ENCODE data around the gene OTUB1.

OTUB1 gene

DNA sequence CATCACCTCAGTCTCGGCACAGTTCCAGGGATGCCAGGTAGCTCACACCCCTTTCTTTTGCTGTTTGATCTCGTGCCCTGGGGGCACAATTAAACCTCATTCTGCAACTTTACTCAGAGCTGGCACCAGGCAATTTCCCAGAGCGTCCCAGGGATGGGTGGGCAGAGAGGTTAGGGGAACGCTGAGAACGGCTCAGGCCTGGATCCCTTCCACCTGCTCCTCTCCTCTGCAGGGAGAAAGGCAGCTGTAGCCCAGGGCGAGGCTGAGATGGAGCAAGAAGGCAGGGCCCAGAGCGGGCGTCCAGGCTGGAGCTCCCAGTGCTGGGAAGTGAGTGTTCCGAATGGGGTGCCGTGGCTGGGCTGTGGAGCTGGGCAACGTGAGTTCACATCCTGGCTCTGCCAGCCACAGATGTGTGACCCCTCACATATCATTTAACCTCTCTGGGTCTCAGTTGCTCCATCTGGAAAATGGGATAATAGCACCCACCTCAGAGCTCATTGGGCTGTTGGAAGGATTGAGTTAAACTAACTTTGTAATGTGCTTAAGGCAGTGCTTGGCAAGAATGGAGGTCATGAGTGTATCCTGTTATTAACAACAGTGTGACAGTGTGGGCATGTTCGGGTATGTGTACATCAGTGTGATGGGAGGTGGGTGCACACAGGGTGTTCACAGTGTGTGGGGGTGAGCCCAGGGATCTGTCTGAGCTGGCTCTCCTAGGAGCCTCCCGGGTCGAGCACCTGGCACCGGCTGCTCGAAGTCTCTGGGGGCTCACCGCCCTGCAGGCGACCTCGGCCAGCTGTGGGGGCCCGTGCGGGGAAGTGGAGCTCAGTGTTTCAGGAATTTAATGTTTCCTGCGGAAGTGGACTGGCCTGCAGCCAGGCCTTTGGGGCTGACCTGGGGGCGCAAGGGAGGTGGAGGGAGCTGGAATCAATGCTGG lies 15.5 kb downstream of the OTUB1 start:
- no peak overlapping the region for H2AFZ ChIP-seq (ENCODE audit: low read depth, low read length)
- peak overlapping the region in 1 of 2 experiments; percentile 58 for H3K18ac ChIP-seq (ENCODE audit: low read depth in 1 of 2, low read length in 2 of 2)
- peaks cover 4% of the 10 kb centered on the region for H3K79me1 ChIP-seq (replicated peaks; ENCODE audit: low read length, poor library complexity, severe bottlenecking)
- peaks cover 4 to 9% of the 10 kb centered on the region in 2 experiments for H3K27me3 ChIP-seq (ENCODE audit: control insufficient read depth in 1 of 2, insufficient read depth in 1 of 2, low read length in 2 of 2)
- peak overlapping the region; percentile 3 for H3K9ac ChIP-seq (ENCODE audit: low read length)
- no peak overlapping the region for H3K23ac ChIP-seq (ENCODE audit: low read length in 2 of 2)
- peaks cover 15 to 28% of the 10 kb centered on the region in 2 experiments for H3K36me3 ChIP-seq (ENCODE audit: control insufficient read depth in 1 of 2, insufficient read depth in 2 of 2, low read depth in 1 of 2, low read length in 2 of 2)
- no peak overlapping the region for H3K27ac ChIP-seq (ENCODE audit: low read length, poor library complexity, severe bottlenecking)
- H3K14ac ChIP-seq (ENCODE audit: low read length in 2 of 2) = no peak overlapping the region
- H2BK12ac ChIP-seq (ENCODE audit: low read length in 2 of 2) = no peak overlapping the region
- peak overlapping the region in 1 of 2 experiments; percentile 70 for H3K4me3 ChIP-seq (ENCODE audit: insufficient read depth in 1 of 2, low read depth in 1 of 2, low read length in 2 of 2)
- no peaks in the 10 kb centered on the region for H3K9me3 ChIP-seq (ENCODE audit: control insufficient read depth, low read length)
- H4K8ac ChIP-seq (ENCODE audit: low read length) = no peak overlapping the region
- no peak overlapping the region for H3K4ac ChIP-seq (ENCODE audit: low read depth in 1 of 2, low read length in 2 of 2)
- peak; percentile 31 for DNase-seq
- H2BK120ac ChIP-seq (ENCODE audit: low read depth, low read length) = peak overlapping the region; percentile 62
- H3K4me1 ChIP-seq (ENCODE audit: control insufficient read depth, insufficient read depth, low read depth, low read length) = peaks cover 56% of the 10 kb centered on the region
- H2AK5ac ChIP-seq (ENCODE audit: low read length, severe bottlenecking) = peak overlapping the region; percentile 13
- no peak overlapping the region for H2BK15ac ChIP-seq (ENCODE audit: low read depth, poor library complexity, severe bottlenecking)
- H2BK5ac ChIP-seq (ENCODE audit: low read depth, low read length, poor library complexity, severe bottlenecking) = no peak overlapping the region
- H4K91ac ChIP-seq (ENCODE audit: low read length) = peak overlapping the region; percentile 18
- no peak overlapping the region for H3K4me2 ChIP-seq (ENCODE audit: low read length, poor library complexity, severe bottlenecking)
- WGBS = 45% methylated on average over 22 of the region's 23 CpGs

- Histone ChIP-seq H4K91ac (ENCODE audit: low read length) (peak overlapping the region; percentile 75), H2BK120ac (ENCODE audit: low read depth, low read length) (no peak overlapping the region), H3K4me1 (ENCODE audit: control insufficient read depth, insufficient read depth, low read depth, low read length) (peaks cover 62% of the 10 kb centered on the region), H3K27ac (ENCODE audit: low read length, poor library complexity, severe bottlenecking) (peak overlapping the region; percentile 29), H3K4me3 (ENCODE audit: insufficient read depth in 1 of 2, low read depth in 1 of 2, low read length in 2 of 2) (no peak overlapping the region), H3K4me2 (ENCODE audit: low read length, poor library complexity, severe bottlenecking) (no peak overlapping the region), H3K79me1 (replicated peaks; ENCODE audit: low read length, poor library complexity, severe bottlenecking) (no peaks in the 10 kb centered on the region), H2AK5ac (ENCODE audit: low read length, severe bottlenecking) (peak overlapping the region; percentile 34), H3K23ac (ENCODE audit: low read length in 2 of 2) (no peak overlapping the region), H2BK12ac (ENCODE audit: low read length in 2 of 2) (peak overlapping the region in 1 of 2 experiments; percentile 71), H3K18ac (ENCODE audit: low read depth in 1 of 2, low read length in 2 of 2) (peak overlapping the region in 1 of 2 experiments; percentile 68), H3K14ac (ENCODE audit: low read length in 2 of 2) (no peak overlapping the region), H3K9me3 (ENCODE audit: control insufficient read depth, low read length) (no peaks in the 10 kb centered on the region), H2BK15ac (ENCODE audit: low read depth, poor library complexity, severe bottlenecking) (peak overlapping the region; percentile 36), H3K36me3 (ENCODE audit: control insufficient read depth in 1 of 2, insufficient read depth in 2 of 2, low read depth in 1 of 2, low read length in 2 of 2) (peaks cover 0 to 6% of the 10 kb centered on the region in 2 experiments), H2BK5ac (ENCODE audit: low read depth, low read length, poor library complexity, severe bottlenecking) (no peak overlapping the region), H2AFZ (ENCODE audit: low read depth, low read length) (no peak overlapping the region), H3K9ac (ENCODE audit: low read length) (no peak overlapping the region), H3K27me3 (ENCODE audit: control insufficient read depth in 1 of 2, insufficient read depth in 1 of 2, low read length in 2 of 2) (peaks cover 5 to 9% of the 10 kb centered on the region in 2 experiments), H4K8ac (ENCODE audit: low read length) (peak overlapping the region; percentile 58), H3K4ac (ENCODE audit: low read depth in 1 of 2, low read length in 2 of 2) (no peak overlapping the region)
- 75% methylated on average over 21 of the region's 23 CpGs for WGBS
- peak; percentile 22 for DNase-seq
Measured at GRCh38 chr11:64003807-64004589, 17.8 kb downstream of the OTUB1 start.

DNA sequence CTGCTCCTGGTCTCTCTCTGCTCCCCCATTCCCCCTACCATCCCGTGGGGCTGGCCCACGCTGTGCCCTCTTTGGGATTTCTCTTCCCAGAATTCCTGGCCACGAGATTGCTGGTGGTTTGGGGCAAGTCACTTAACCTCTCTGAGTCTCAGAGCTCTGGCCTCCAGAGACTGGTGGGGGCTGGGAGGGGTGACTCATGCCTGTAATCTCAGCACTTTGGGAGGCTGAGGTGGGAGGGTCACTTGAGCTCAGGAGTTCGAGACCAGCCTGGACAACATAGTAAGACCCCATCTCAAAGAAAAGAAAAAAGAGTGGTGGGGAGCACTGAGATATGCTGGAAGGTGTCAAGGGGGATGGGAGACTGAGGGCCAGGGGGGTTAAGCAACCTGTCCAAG lies 18.3 kb downstream of the OTUB1 start:
- Histone ChIP-seq H4K8ac (ENCODE audit: low read length) (no peak overlapping the region), H2BK5ac (ENCODE audit: low read depth, low read length, poor library complexity, severe bottlenecking) (no peak overlapping the region), H2BK12ac (ENCODE audit: low read length in 2 of 2) (no peak overlapping the region), H3K27me3 (ENCODE audit: control insufficient read depth in 1 of 2, insufficient read depth in 1 of 2, low read length in 2 of 2) (peaks cover 5 to 9% of the 10 kb centered on the region in 2 experiments), H3K23ac (ENCODE audit: low read length in 2 of 2) (no peak overlapping the region), H3K14ac (ENCODE audit: low read length in 2 of 2) (no peak overlapping the region), H2AK5ac (ENCODE audit: low read length, severe bottlenecking) (no peak overlapping the region), H2AFZ (ENCODE audit: low read depth, low read length) (no peak overlapping the region), H3K4ac (ENCODE audit: low read depth in 1 of 2, low read length in 2 of 2) (no peak overlapping the region), H3K4me2 (ENCODE audit: low read length, poor library complexity, severe bottlenecking) (no peak overlapping the region), H3K4me3 (ENCODE audit: insufficient read depth in 1 of 2, low read depth in 1 of 2, low read length in 2 of 2) (no peak overlapping the region), H3K36me3 (ENCODE audit: control insufficient read depth in 1 of 2, insufficient read depth in 2 of 2, low read depth in 1 of 2, low read length in 2 of 2) (peaks cover 0 to 3% of the 10 kb centered on the region in 2 experiments), H3K18ac (ENCODE audit: low read depth in 1 of 2, low read length in 2 of 2) (peak overlapping the region in 1 of 2 experiments; percentile 25), H4K91ac (ENCODE audit: low read length) (no peak overlapping the region), H2BK120ac (ENCODE audit: low read depth, low read length) (no peak overlapping the region), H3K79me1 (replicated peaks; ENCODE audit: low read length, poor library complexity, severe bottlenecking) (no peaks in the 10 kb centered on the region), H3K9me3 (ENCODE audit: control insufficient read depth, low read length) (no peaks in the 10 kb centered on the region), H2BK15ac (ENCODE audit: low read depth, poor library complexity, severe bottlenecking) (no peak overlapping the region), H3K9ac (ENCODE audit: low read length) (no peak overlapping the region), H3K4me1 (ENCODE audit: control insufficient read depth, insufficient read depth, low read depth, low read length) (peaks cover 57% of the 10 kb centered on the region), H3K27ac (ENCODE audit: low read length, poor library complexity, severe bottlenecking) (no peak overlapping the region)
- DNase-seq = peak; percentile 27
- WGBS = 75% methylated on average over 4 of the region's 4 CpGs

DNA sequence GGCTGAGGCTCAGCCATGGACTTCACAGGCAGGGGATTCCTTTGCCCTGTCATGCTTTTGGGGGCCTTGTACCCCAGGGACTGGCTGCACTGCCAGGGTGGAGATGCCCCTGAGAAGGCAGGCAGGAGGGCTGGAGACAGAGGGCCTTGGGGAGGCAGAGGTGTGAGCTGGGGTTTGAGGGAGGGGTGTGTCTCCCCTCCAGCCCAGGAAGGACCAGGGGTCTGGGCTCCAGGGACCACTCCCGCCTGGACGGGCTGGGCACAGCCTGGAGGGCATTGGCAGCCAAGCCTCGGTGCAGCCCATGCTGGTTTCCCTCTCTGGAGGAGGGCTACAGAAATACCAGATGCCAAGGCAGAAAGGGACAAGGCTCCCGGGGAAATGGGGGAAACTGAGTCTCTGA lies 19.5 kb downstream of the OTUB1 start:
- no peak overlapping the region for H4K8ac ChIP-seq (ENCODE audit: low read length)

More for the DNA sequence above, 19.5 kb downstream of the OTUB1 start:
- H2AK5ac ChIP-seq (ENCODE audit: low read length, severe bottlenecking) = no peak overlapping the region
- no peak for DNase-seq
- H3K4me2 ChIP-seq (ENCODE audit: low read length, poor library complexity, severe bottlenecking) = no peak overlapping the region
- no peak overlapping the region for H2AFZ ChIP-seq (ENCODE audit: low read depth, low read length)
- peaks cover 5 to 9% of the 10 kb centered on the region in 2 experiments for H3K27me3 ChIP-seq (ENCODE audit: control insufficient read depth in 1 of 2, insufficient read depth in 1 of 2, low read length in 2 of 2)
- H2BK120ac ChIP-seq (ENCODE audit: low read depth, low read length) = no peak overlapping the region
- no peaks in the 10 kb centered on the region for H3K9me3 ChIP-seq (ENCODE audit: control insufficient read depth, low read length)
- no peak overlapping the region for H3K4ac ChIP-seq (ENCODE audit: low read depth in 1 of 2, low read length in 2 of 2)
- no peak overlapping the region for H2BK12ac ChIP-seq (ENCODE audit: low read length in 2 of 2)
- H3K4me1 ChIP-seq (ENCODE audit: control insufficient read depth, insufficient read depth, low read depth, low read length) = peaks cover 47% of the 10 kb centered on the region
- H2BK5ac ChIP-seq (ENCODE audit: low read depth, low read length, poor library complexity, severe bottlenecking) = no peak overlapping the region
- no peak overlapping the region for H3K14ac ChIP-seq (ENCODE audit: low read length in 2 of 2)
- 94% methylated on average over 4 of the region's 4 CpGs for WGBS
- no peak overlapping the region for H2BK15ac ChIP-seq (ENCODE audit: low read depth, poor library complexity, severe bottlenecking)
- no peaks in the 10 kb centered on the region for H3K79me1 ChIP-seq (replicated peaks; ENCODE audit: low read length, poor library complexity, severe bottlenecking)
- H4K91ac ChIP-seq (ENCODE audit: low read length) = no peak overlapping the region
- H3K36me3 ChIP-seq (ENCODE audit: control insufficient read depth in 1 of 2, insufficient read depth in 2 of 2, low read depth in 1 of 2, low read length in 2 of 2) = peaks cover 0 to 3% of the 10 kb centered on the region in 2 experiments
- H3K23ac ChIP-seq (ENCODE audit: low read length in 2 of 2) = no peak overlapping the region
- no peak overlapping the region for H3K4me3 ChIP-seq (ENCODE audit: insufficient read depth in 1 of 2, low read depth in 1 of 2, low read length in 2 of 2)
- no peak overlapping the region for H3K27ac ChIP-seq (ENCODE audit: low read length, poor library complexity, severe bottlenecking)
- no peak overlapping the region for H3K9ac ChIP-seq (ENCODE audit: low read length)
- no peak overlapping the region for H3K18ac ChIP-seq (ENCODE audit: low read depth in 1 of 2, low read length in 2 of 2)

Measured in mesenchymal stem cell (in vitro differentiated cells and primary cell).